IgD-negative memory B cell (primary cell): ENCODE results near the gene KCNC1. TPM values are rescaled to one million over a fixed set of nuclear protein-coding genes. Genes with fewer than 3 reads are reported as not detected.

ENCODE experiments used
- H3K27ac Mint-ChIP-seq, 3 donors: one replicate each; pipeline ENCODE4 v1.8.0; 2020 to 2022; ENCODE audit warnings: mild to moderate bottlenecking in 3 of 3, mixed read lengths in 3 of 3, moderate library complexity in 1 of 3
- H3K27me3 Mint-ChIP-seq: one replicate; pipeline ENCODE4 v1.8.0; 2021; ENCODE audit warnings: mixed read lengths
- H3K36me3 Mint-ChIP-seq: one replicate; pipeline ENCODE4 v1.8.0; 2020; ENCODE audit warnings: mild to moderate bottlenecking, mixed read lengths
- H3K4me1 Mint-ChIP-seq, 3 donors: one replicate each; pipeline ENCODE4 v1.8.0; 2020 to 2022; ENCODE audit warnings: mixed read lengths in 3 of 3, mild to moderate bottlenecking in 1 of 3
- H3K4me3 Mint-ChIP-seq, 4 donors: one replicate each; pipeline ENCODE4 v1.8.0; 2020 to 2022; ENCODE audit warnings: mild to moderate bottlenecking in 4 of 4, mixed read lengths in 4 of 4, moderate library complexity in 3 of 4
- H3K9me3 Mint-ChIP-seq, 3 donors: one replicate each; pipeline ENCODE4 v1.8.0; 2020 to 2021; ENCODE audit warnings: mixed read lengths in 3 of 3, mild to moderate bottlenecking in 1 of 3
- polyA plus RNA-seq: library from polyadenylated mRNA; unstranded; fragments of 300-500 nt; fragmentation: Illumina TruSeq; gene quantifications from one replicate; pipeline ENCODE4 v1.2.3, GENCODE V29; 2021

KCNC1 gene
- polyA plus RNA-seq, 1 donor from 2014 or later: 0.13 TPM

- no peaks in the 10 kb centered on the region for H3K9me3 Mint-ChIP-seq
- H3K36me3 Mint-ChIP-seq: no peaks in the 10 kb centered on the region
- no peaks in the 10 kb centered on the region for H3K27me3 Mint-ChIP-seq
- peaks cover 0 to 1% (median 0%) of the 10 kb centered on the region in 3 donors for H3K4me1 Mint-ChIP-seq
- no peak overlapping the region for H3K27ac Mint-ChIP-seq
- no peak overlapping the region for H3K4me3 Mint-ChIP-seq
These were observed 42.6 kb downstream of the KCNC1 start for GRCh38 chr11:17777086-17777737.

GRCh38 chr11:17777738-17778091, 43.1 kb downstream of the KCNC1 start:
- Mint-ChIP-seq H3K9me3 (no peaks in the 10 kb centered on the region), H3K27me3 (no peaks in the 10 kb centered on the region), H3K4me1 (peaks cover 0 to 1% (median 0%) of the 10 kb centered on the region in 3 donors), H3K36me3 (no peaks in the 10 kb centered on the region), H3K27ac (no peak overlapping the region), H3K4me3 (no peak overlapping the region)

GRCh38 chr11:17778352-17778751, 43.8 kb downstream of the KCNC1 start:
- no peaks in the 10 kb centered on the region for H3K27me3 Mint-ChIP-seq
- H3K27ac Mint-ChIP-seq: no peak overlapping the region
- H3K4me3 Mint-ChIP-seq: no peak overlapping the region
- H3K36me3 Mint-ChIP-seq: no peaks in the 10 kb centered on the region
- H3K9me3 Mint-ChIP-seq: no peaks in the 10 kb centered on the region
- peaks cover 0 to 1% (median 0%) of the 10 kb centered on the region in 3 donors for H3K4me1 Mint-ChIP-seq

GRCh38 chr11:17778956-17779860, 44.6 kb downstream of the KCNC1 start:
- H3K36me3 Mint-ChIP-seq: no peaks in the 10 kb centered on the region
- no peaks in the 10 kb centered on the region for H3K9me3 Mint-ChIP-seq
- H3K27ac Mint-ChIP-seq: no peak overlapping the region
- no peaks in the 10 kb centered on the region for H3K27me3 Mint-ChIP-seq
- peaks cover 0 to 1% (median 0%) of the 10 kb centered on the region in 3 donors for H3K4me1 Mint-ChIP-seq
- H3K4me3 Mint-ChIP-seq: no peak overlapping the region

DNA sequence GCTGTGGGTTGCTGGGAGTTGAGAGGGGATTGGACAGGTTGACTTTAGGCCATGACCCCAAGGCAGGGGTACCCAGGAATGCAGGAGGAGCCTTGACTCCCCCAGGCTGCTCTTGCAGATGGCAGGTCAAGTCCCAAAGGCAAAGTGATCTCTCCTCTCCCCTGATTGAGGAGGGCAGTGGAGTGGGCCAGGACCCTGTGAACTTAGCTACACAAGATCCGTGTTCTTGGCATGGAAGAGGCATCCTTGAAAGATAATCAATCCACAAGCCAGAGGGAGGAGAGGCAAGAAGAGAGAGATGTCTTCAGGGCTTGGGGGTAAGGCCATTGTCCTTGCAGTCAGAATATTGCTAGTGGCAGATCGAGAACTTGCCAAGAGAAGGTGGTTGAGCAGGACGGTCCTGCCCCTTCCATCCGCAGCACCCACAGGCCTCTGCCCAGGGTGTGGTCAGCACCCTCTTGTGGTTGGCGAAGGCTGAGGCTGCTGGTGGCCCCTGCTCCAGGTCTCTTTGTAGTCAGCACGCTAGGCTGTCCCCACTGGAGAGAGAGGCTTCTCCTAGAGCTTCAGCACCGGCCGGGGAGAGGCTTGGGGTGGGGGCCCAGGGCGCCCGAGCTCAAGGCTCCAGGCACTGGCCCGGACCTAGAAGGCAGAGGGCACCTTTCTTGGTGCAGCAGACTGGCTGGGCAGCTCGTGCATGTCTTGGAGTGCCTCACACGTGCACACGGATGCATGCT, 45.4 kb downstream of the KCNC1 start:
- Mint-ChIP-seq H3K4me1 (peaks cover 0 to 1% (median 0%) of the 10 kb centered on the region in 3 donors), H3K36me3 (no peaks in the 10 kb centered on the region), H3K27me3 (no peaks in the 10 kb centered on the region), H3K9me3 (no peaks in the 10 kb centered on the region), H3K4me3 (no peak overlapping the region), H3K27ac (no peak overlapping the region)

- H3K9me3 Mint-ChIP-seq: no peaks in the 10 kb centered on the region
- no peak overlapping the region for H3K27ac Mint-ChIP-seq
- no peaks in the 10 kb centered on the region for H3K27me3 Mint-ChIP-seq
- no peak overlapping the region for H3K4me3 Mint-ChIP-seq
- peaks cover under 1% of the 10 kb centered on the region for H3K36me3 Mint-ChIP-seq
- H3K4me1 Mint-ChIP-seq: peaks cover 0 to 1% (median 0%) of the 10 kb centered on the region in 3 donors
These were observed 46.1 kb downstream of the KCNC1 start for GRCh38 chr11:17780668-17781067.

GRCh38 chr11:17781221-17781620, 46.6 kb downstream of the KCNC1 start:
- H3K4me1 Mint-ChIP-seq: peaks cover 0 to 1% (median 0%) of the 10 kb centered on the region in 3 donors
- no peaks in the 10 kb centered on the region for H3K9me3 Mint-ChIP-seq
- H3K27ac Mint-ChIP-seq: no peak overlapping the region
- no peak overlapping the region for H3K4me3 Mint-ChIP-seq
- H3K36me3 Mint-ChIP-seq: peaks cover 3% of the 10 kb centered on the region
- no peaks in the 10 kb centered on the region for H3K27me3 Mint-ChIP-seq

GRCh38 chr11:17781626-17782025, 47.0 kb downstream of the KCNC1 start:
- peaks cover 0 to 1% (median 0%) of the 10 kb centered on the region in 3 donors for H3K4me1 Mint-ChIP-seq
- H3K27ac Mint-ChIP-seq: no peak overlapping the region
- peaks cover 3% of the 10 kb centered on the region for H3K36me3 Mint-ChIP-seq
- H3K9me3 Mint-ChIP-seq: no peaks in the 10 kb centered on the region
- no peak overlapping the region for H3K4me3 Mint-ChIP-seq
- H3K27me3 Mint-ChIP-seq: no peaks in the 10 kb centered on the region

GRCh38 chr11:17782145-17782544, 47.6 kb downstream of the KCNC1 start:
- H3K4me1 Mint-ChIP-seq: peaks cover 0 to 1% (median 0%) of the 10 kb centered on the region in 3 donors
- H3K9me3 Mint-ChIP-seq: no peaks in the 10 kb centered on the region
- peaks cover 3% of the 10 kb centered on the region for H3K36me3 Mint-ChIP-seq
- H3K27ac Mint-ChIP-seq: no peak overlapping the region
- H3K4me3 Mint-ChIP-seq: no peak overlapping the region
- no peaks in the 10 kb centered on the region for H3K27me3 Mint-ChIP-seq

- peaks cover 4% of the 10 kb centered on the region for H3K36me3 Mint-ChIP-seq
- H3K9me3 Mint-ChIP-seq: no peaks in the 10 kb centered on the region
- H3K4me1 Mint-ChIP-seq: peaks cover 0 to 1% (median 0%) of the 10 kb centered on the region in 3 donors
- no peak overlapping the region for H3K27ac Mint-ChIP-seq
- no peaks in the 10 kb centered on the region for H3K27me3 Mint-ChIP-seq
- peak overlapping the region in 1 of 4 donors; percentile 28 for H3K4me3 Mint-ChIP-seq
These were observed 48.2 kb downstream of the KCNC1 start for GRCh38 chr11:17782603-17783337.

- peaks cover 0 to 1% (median 0%) of the 10 kb centered on the region in 3 donors for H3K4me1 Mint-ChIP-seq
- no peak overlapping the region for H3K4me3 Mint-ChIP-seq
- no peaks in the 10 kb centered on the region for H3K9me3 Mint-ChIP-seq
- H3K36me3 Mint-ChIP-seq: peaks cover 10% of the 10 kb centered on the region
- no peak overlapping the region for H3K27ac Mint-ChIP-seq
- no peaks in the 10 kb centered on the region for H3K27me3 Mint-ChIP-seq
These were observed 49.3 kb downstream of the KCNC1 start for GRCh38 chr11:17783878-17784277.

- H3K27ac Mint-ChIP-seq: no peak overlapping the region
- H3K4me3 Mint-ChIP-seq: no peak overlapping the region
- H3K36me3 Mint-ChIP-seq: peaks cover 16% of the 10 kb centered on the region
- H3K9me3 Mint-ChIP-seq: no peaks in the 10 kb centered on the region
- H3K27me3 Mint-ChIP-seq: no peaks in the 10 kb centered on the region
- H3K4me1 Mint-ChIP-seq: no peaks in the 10 kb centered on the region
These were observed 52.4 kb downstream of the KCNC1 start for GRCh38 chr11:17786824-17787525.

DNA sequence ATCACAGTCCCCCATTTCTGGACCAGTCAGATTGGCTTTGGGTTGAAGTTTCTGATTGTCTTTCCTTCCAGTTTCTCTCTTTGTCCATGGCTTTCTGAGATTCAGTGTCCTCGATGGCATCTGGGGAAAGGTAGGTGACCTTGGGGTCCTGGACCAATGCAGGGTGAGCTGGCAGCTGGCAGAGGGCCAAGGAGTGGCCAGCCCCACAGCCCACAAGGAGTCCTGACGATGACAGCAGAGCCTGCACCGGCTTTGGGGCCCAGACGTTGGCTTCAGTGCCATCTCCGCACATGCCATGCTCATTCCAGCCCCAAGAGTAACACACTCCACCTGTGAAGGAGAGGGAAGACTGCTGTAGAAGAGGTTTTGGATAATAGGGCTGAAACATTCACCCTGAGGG, 53.5 kb downstream of the KCNC1 start:
- peaks cover 16% of the 10 kb centered on the region for H3K36me3 Mint-ChIP-seq
- no peak overlapping the region for H3K4me3 Mint-ChIP-seq
- H3K4me1 Mint-ChIP-seq: no peaks in the 10 kb centered on the region
- H3K9me3 Mint-ChIP-seq: no peaks in the 10 kb centered on the region
- no peaks in the 10 kb centered on the region for H3K27me3 Mint-ChIP-seq
- H3K27ac Mint-ChIP-seq: no peak overlapping the region

GRCh38 chr11:17790453-17790852, 55.9 kb downstream of the KCNC1 start:
- Mint-ChIP-seq H3K27me3 (no peaks in the 10 kb centered on the region), H3K4me3 (no peak overlapping the region), H3K9me3 (no peaks in the 10 kb centered on the region), H3K27ac (no peak overlapping the region), H3K4me1 (no peaks in the 10 kb centered on the region), H3K36me3 (peaks cover 16% of the 10 kb centered on the region)
